Activated naive CD4-positive, alpha-beta T cell treated with anti-CD3 and anti-CD28 coated beads for 36 hours (primary cell): ENCODE results near the gene CACNA1C. TPM values are rescaled to one million over a fixed set of nuclear protein-coding genes. Genes with fewer than 3 reads are reported as not detected.

Experiments used
- CTCF ChIA-PET: fragments of 350-600 bp; sonication (Branson Sonifier 250); formaldehyde crosslinking; loops from one replicate; lab custom pipeline; 2021; ENCODE audit warnings: antibody characterized with exemption; lab: Charles Lee
- DNase-seq: peaks from one replicate; pipeline ENCODE4 v3.0.0-alpha.2; 2020
- H3K27ac Mint-ChIP-seq: one replicate; pipeline ENCODE4 v1.8.0; 2021; ENCODE audit warnings: mild to moderate bottlenecking, mixed read lengths
- H3K27me3 Mint-ChIP-seq: one replicate; pipeline ENCODE4 v1.8.0; 2021; ENCODE audit warnings: low read depth, mixed read lengths
- H3K36me3 Mint-ChIP-seq: one replicate; pipeline ENCODE4 v1.8.0; 2021; ENCODE audit warnings: low read depth, mixed read lengths
- H3K4me1 Mint-ChIP-seq: one replicate; pipeline ENCODE4 v1.8.0; 2021; ENCODE audit warnings: low read depth, mixed read lengths
- H3K4me3 Mint-ChIP-seq: one replicate; pipeline ENCODE4 v1.8.0; 2021; ENCODE audit warnings: mild to moderate bottlenecking, moderate library complexity, mixed read lengths
- H3K9me3 Mint-ChIP-seq: one replicate; pipeline ENCODE4 v1.8.0; 2021; ENCODE audit warnings: mixed read lengths
- intact Hi-C: fragments of 100-400 bp; cut with micrococcal nuclease; formaldehyde crosslinking; loops from one replicate; pipeline ENCODE4 v1.15.1; 2023
- total RNA-seq, 2 experiments: library from RNA; stranded (reverse); gene quantifications; one replicate each; pipeline ENCODE4 v1.2.3, GENCODE V29; 2021

CACNA1C gene
- total RNA-seq, 2 experiments from 2014 or later = 0.02 to 0.12 TPM

DNA sequence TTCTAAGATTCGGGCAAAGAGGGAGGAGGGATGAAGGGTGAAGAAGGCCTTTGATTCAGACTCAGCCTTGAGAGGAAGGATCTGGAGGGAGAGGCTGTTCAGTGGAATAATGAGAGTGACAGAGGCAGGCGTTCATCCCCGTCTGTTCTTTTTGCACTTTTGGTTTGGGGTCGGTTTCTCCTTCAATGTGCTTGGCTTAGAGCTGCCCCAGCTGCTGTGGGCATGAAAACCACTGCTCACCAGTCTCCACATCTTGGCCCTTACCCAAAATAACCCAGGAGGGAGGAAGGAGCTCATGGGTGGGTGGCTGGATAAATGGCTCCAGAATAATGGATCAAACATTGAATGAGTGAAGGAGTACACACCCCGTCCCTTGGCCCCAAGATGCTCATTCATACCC is 480.2 kb downstream of the CACNA1C start:
- H3K4me1 Mint-ChIP-seq = no peaks in the 10 kb centered on the region
- CTCF ChIA-PET = no interaction called here

DNA sequence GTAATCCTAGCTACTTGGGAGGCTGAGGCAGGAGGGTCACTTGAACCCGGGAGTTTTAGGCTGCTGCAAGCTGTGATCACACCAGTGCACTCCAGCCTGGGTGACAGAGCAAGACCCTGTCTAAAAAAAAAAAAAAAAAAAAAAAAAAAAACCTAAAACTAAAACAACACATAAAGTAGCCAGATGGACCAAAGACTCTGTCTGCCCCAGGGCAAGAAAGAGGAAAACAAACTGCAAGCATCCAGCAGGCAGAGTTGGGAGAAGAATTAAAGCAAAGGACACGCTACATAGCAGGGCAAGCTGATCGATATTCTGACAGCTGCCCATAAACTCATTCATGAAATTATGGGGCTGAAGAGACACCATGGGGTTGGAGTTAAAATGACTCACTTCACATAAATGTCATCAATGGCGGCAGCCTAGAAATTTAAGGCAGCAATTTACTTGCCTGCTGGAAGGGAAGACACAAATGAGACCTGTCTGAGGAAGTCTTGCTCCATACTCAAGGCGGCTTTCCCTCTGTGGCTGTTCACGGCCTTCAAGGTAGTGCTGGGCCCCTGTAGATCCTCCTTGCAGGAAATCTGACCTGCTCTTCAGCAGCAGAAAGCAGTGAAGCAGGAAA is 482.9 kb downstream of the CACNA1C start:
- no peaks in the 10 kb centered on the region for H3K27me3 Mint-ChIP-seq
- intact Hi-C loops = no loop called here
- no peaks in the 10 kb centered on the region for H3K9me3 Mint-ChIP-seq
- H3K27ac Mint-ChIP-seq = no peak overlapping the region
- CTCF ChIA-PET = interaction anchor here (0.6 kb wide), 1 partner anchor 220 kb away, joined by 3 read pairs; no protein-coding TSS in a partner anchor
- no peaks in the 10 kb centered on the region for H3K4me1 Mint-ChIP-seq
- no peak overlapping the region for H3K4me3 Mint-ChIP-seq
- no peak for DNase-seq
- H3K36me3 Mint-ChIP-seq = no peaks in the 10 kb centered on the region

More for the DNA sequence above, 480.2 kb downstream of the CACNA1C start:
- Mint-ChIP-seq H3K9me3 (no peaks in the 10 kb centered on the region), H3K36me3 (no peaks in the 10 kb centered on the region), H3K27me3 (peaks cover 2% of the 10 kb centered on the region), H3K4me3 (no peak overlapping the region), H3K27ac (no peak overlapping the region)
- intact Hi-C loops = no loop called here
- no peak for DNase-seq

DNA sequence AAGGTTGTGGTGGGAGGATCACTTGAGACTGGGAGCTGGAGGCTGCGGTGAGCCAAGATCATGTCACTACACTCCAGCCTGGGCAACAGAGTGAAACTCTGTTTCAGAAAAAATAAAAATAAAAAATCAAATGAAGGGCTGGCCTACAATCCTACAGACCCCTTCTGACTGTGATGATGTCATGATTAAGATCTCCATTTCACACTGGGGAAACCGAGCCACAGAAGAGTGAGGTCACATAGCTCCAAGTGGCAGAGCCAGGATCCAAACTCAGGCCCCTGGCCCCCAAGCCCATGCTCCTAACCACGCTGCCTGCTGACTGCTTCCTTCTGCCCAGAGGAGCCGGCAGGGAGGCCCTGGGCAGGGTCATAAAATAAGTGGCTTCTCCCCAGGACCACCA is 483.9 kb downstream of the CACNA1C start:
- no peaks in the 10 kb centered on the region for H3K9me3 Mint-ChIP-seq

DNA sequence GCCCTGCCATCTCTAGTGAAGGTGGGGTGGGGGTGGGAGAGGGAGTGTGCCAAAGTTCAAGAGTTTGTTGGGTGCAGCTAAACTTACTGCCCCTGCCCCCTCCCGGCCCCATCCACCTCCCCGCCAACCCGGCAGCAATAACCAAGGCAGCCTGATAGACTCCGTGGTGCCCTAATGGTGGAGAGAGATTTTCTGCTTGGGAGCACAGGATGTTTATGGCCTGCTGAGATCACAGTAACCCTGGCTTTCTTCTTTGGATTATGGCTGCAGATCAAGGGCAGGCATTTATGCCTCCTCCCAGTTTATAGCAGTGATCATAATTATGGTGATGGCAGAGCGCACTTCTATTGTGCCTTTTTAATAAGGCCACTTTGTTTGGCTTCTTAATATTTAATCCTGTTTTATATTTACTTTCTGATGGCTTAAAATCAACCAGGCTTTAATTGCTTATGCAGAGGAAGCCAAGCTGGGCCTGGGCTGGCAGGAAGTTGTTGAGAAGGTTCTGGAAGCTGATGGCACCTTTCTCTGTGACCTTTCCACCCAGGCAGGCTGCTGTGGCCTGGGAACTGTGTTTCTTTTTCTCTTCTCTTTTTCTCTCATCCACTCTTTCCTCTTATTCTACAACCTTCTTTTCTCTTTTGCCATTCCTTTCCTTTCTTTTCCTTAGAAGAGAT is 485.2 kb downstream of the CACNA1C start:
- CTCF ChIA-PET = no interaction called here
- intact Hi-C loops = no loop called here
- Mint-ChIP-seq H3K36me3 (no peaks in the 10 kb centered on the region), H3K9me3 (no peaks in the 10 kb centered on the region), H3K4me3 (no peak overlapping the region), H3K27me3 (peaks cover 3% of the 10 kb centered on the region), H3K4me1 (no peaks in the 10 kb centered on the region), H3K27ac (no peak overlapping the region)
- no peak for DNase-seq

More for the DNA sequence above, 483.9 kb downstream of the CACNA1C start:
- H3K4me3 Mint-ChIP-seq = no peak overlapping the region
- no peaks in the 10 kb centered on the region for H3K4me1 Mint-ChIP-seq
- H3K27ac Mint-ChIP-seq = no peak overlapping the region
- CTCF ChIA-PET = interaction anchor here (0.6 kb wide), 1 partner anchor 221 kb away, joined by 3 read pairs; no protein-coding TSS in a partner anchor
- H3K36me3 Mint-ChIP-seq = no peaks in the 10 kb centered on the region
- intact Hi-C loops = no loop called here
- no peak for DNase-seq
- H3K27me3 Mint-ChIP-seq = peaks cover 3% of the 10 kb centered on the region

DNA sequence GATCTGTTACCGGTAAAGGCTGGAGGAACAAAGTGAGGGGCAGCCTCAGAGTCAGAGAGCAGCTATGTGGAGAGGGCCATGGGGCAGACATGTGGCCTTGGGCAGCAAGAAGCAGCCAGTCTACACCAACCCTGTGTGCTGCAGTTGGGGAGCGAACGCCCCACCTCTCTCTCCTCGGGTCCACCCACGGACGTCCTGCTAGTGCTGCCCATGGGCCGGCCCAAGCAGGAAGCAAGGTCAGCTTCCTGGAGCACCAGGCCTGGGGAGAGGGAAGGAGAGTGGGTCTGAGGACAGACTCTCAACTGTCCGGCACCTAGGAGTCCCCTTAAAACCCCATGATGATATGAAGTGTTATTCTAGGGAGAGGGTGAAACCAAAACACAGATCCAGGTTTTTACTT is 487.2 kb downstream of the CACNA1C start:
- Mint-ChIP-seq H3K9me3 (no peaks in the 10 kb centered on the region), H3K27ac (no peak overlapping the region), H3K4me1 (no peaks in the 10 kb centered on the region), H3K36me3 (no peaks in the 10 kb centered on the region), H3K27me3 (peaks cover 7% of the 10 kb centered on the region), H3K4me3 (no peak overlapping the region)
- DNase-seq = no peak
- intact Hi-C loops = no loop called here
- CTCF ChIA-PET = no interaction called here

DNA sequence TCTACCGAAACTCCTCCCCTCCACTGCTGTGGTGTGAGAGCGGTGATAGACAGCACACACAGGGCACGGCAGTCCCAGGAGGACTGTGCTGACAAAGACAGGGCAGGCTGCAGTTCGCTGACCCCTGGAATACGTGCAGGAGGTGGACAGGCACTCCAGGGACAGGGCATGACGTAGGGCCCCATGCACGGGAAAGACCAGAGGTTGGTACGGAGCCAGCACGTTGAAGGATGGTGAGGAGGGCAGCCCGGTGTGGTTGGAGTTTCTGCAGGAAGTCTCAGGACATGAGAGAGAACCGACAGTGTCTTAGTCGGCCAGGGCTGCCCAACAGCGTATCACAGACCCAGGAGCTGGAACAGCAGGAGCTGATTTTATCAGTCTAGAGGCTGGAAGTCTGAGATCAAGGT is 487.8 kb downstream of the CACNA1C start:
- no peak for DNase-seq
- Mint-ChIP-seq H3K9me3 (no peaks in the 10 kb centered on the region), H3K36me3 (no peaks in the 10 kb centered on the region), H3K4me3 (no peak overlapping the region), H3K27ac (no peak overlapping the region), H3K27me3 (peaks cover 7% of the 10 kb centered on the region), H3K4me1 (no peaks in the 10 kb centered on the region)
- intact Hi-C loops = no loop called here
- CTCF ChIA-PET = no interaction called here

DNA sequence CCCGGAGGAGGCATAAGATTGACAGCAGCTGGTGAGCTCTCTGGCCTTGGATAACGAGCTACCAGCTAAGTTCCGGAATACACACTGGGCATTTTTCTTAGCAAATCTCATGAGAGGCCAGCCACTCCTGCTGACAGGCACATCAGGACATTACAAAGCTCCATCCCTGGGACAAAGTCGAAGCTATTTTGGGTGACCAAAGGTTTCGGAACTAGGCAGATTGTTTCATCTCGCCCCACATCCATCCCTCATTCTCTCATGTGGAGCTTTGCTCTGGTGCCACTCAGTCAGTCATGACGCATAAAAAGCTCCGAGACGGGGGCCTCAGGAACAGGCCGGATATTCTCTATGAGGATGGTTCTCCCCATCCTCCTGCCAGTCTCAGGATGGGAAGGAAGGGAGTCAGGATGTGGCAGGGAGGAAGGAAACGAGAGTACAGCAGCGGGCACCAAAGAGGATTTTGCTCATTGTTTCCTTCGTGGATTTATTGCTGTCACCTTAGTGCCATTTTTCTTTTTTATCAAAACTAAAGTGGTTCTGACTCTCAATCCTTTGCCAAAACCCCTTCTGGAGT is 488.9 kb downstream of the CACNA1C start:
- Mint-ChIP-seq H3K27ac (no peak overlapping the region), H3K27me3 (peaks cover 7% of the 10 kb centered on the region), H3K4me3 (no peak overlapping the region), H3K4me1 (no peaks in the 10 kb centered on the region), H3K9me3 (no peaks in the 10 kb centered on the region), H3K36me3 (no peaks in the 10 kb centered on the region)
- DNase-seq = no peak
- CTCF ChIA-PET = no interaction called here
- intact Hi-C loops = no loop called here

DNA sequence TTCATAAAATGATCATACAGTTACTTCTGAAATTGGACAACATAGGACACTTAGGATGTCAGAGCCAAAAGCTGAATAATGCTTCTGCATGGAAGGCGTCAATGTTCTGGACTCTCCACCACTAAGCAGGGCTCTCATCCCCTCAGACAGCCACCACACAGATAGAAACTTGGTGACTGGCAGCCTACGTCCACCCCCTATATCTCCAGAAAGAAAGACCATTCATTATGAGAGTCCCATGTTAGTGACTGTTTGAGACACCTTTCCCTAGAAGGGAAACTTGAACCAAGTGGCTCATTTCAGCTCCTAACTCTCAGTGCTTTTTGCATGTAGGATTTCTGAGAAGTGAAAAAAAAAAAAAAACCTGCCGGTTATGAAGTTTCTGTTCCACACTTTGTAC is 491.0 kb downstream of the CACNA1C start:
- no peaks in the 10 kb centered on the region for H3K4me1 Mint-ChIP-seq
- no peak overlapping the region for H3K27ac Mint-ChIP-seq
- H3K36me3 Mint-ChIP-seq = no peaks in the 10 kb centered on the region
- intact Hi-C loops = no loop called here
- H3K27me3 Mint-ChIP-seq = peaks cover 7% of the 10 kb centered on the region
- DNase-seq = no peak
- H3K4me3 Mint-ChIP-seq = no peak overlapping the region
- H3K9me3 Mint-ChIP-seq = no peaks in the 10 kb centered on the region
- CTCF ChIA-PET = no interaction called here

DNA sequence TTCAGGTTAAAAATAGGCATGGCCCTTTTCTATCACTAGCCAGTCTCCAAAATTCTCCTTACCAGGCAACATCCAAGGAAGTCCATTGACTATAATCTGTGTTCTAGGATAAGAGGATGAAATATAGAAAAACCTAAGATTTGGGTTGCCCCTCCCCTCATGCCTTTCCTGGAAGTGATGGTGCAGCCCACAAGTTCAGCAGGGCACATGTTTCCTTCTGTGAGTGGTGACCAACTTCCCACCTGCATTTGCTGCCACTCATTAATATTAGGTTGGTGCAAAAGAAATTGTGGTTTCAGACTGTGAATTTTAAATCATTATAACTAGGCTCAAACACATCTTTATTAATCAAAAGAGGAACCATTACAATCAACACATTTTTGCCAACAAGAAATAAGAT is 491.4 kb downstream of the CACNA1C start:
- Mint-ChIP-seq H3K4me3 (no peak overlapping the region), H3K4me1 (no peaks in the 10 kb centered on the region), H3K27me3 (peaks cover 7% of the 10 kb centered on the region), H3K9me3 (no peaks in the 10 kb centered on the region), H3K36me3 (no peaks in the 10 kb centered on the region), H3K27ac (no peak overlapping the region)
- DNase-seq = no peak
- intact Hi-C loops = no loop called here
- CTCF ChIA-PET = interaction anchor here (0.8 kb wide), 1 partner anchor 38 kb away, joined by 3 read pairs; no protein-coding TSS in a partner anchor

DNA sequence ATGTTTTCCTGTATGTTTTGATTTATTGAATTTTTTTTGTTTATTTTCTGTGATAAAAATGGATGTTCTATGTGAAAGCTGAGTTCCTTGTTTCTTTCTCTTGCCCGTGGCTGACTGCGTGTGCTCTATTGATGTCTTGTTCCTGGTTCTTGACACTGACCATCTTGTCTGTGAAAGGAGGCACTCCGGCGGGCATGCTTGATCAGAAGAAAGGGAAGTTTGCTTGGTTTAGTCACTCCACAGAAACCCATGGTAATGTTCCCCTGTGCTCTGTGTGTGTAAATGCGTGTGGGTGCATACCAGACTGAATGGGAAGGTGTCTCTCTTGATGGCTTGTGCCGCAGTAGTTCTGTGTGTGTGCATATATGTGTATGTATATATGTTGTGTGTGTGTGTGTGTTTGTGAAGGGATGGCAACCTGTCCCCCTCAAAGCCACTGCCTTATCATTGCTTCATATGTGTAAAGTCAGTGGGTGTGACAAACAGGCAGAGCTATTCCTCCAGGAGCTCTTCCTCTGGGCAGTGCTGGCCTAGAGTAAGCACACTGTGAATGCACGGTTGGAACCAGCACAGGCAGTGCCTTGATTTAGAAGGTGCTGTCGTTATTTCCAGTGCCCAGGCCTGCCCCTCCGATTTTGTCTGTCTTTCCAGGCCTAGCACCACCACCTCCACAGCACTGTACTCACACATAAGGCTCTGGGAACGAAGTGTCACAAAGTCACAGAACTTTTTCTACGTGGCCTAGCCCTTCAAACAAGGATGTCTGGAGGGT is 494.7 kb downstream of the CACNA1C start:
- intact Hi-C loops = no loop called here
- H3K27me3 Mint-ChIP-seq = peaks cover 4% of the 10 kb centered on the region
- no peaks in the 10 kb centered on the region for H3K36me3 Mint-ChIP-seq
- CTCF ChIA-PET = no interaction called here
- no peak overlapping the region for H3K27ac Mint-ChIP-seq
- DNase-seq = no peak
- H3K4me1 Mint-ChIP-seq = no peaks in the 10 kb centered on the region
- H3K4me3 Mint-ChIP-seq = no peak overlapping the region
- no peaks in the 10 kb centered on the region for H3K9me3 Mint-ChIP-seq

DNA sequence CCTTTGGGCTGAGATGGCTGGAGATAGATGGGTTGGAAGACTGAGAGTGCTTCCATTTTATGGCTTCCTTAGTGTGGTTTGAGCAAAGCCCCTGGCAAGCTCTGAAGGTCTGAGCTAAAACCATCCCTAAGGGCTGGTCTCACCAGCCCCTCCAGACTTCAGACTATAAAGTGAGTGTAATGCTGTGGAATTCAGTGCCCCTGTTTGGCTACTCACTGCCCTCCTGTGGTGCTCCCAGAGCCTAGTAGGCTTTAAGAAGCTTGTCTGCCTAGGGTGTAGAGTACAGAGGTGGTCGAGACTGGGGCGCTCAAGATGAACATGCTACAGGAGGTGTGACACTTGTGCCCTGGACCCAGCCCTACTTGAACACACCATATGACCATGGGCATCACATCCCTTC is 495.3 kb downstream of the CACNA1C start:
- Mint-ChIP-seq H3K4me3 (no peak overlapping the region), H3K9me3 (no peaks in the 10 kb centered on the region), H3K4me1 (no peaks in the 10 kb centered on the region), H3K27ac (no peak overlapping the region), H3K36me3 (no peaks in the 10 kb centered on the region), H3K27me3 (peaks cover 4% of the 10 kb centered on the region)
- intact Hi-C loops = no loop called here
- DNase-seq = no peak
- CTCF ChIA-PET = no interaction called here

DNA sequence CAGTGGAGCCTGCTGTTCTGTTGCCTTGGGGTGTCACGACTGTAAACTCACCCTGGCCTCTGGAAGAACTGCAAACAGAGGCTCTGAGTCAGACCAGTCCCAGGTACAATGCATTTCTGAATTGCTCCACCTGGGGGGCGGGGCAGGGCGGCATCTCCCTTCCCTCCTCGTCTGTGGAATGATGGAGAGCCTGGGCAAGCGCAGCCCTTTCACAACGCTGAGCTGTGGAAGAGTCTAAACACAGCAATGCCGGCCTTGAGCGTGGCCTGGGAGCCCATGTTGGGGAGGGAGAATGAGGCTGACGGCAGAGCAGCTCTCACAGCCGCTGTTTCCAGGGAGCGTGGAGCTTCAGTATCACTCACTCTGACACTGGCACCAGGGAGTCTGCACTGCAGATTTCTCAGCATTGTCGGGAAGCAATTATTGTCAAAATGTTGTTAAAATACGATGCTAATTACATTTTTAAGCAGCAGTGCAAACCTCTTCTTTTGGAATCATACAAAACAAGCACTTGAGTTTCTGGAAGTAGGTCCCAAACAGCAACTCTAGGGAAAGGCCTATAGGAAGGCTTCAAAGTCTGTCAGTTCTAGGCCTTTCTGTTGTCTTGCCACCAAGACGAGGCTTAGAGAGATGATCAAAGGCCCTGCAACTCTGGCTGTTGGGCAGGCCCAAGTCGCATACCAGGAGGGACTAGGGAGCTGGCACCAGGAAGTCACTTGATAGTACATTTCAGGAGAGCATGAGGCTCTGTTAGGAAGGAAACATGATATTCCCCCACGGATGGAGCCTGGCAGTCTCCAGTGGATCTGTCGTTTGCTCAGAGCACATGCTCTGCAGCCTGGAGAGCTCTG is 498.0 kb downstream of the CACNA1C start:
- H3K4me3 Mint-ChIP-seq = no peak overlapping the region
- no peaks in the 10 kb centered on the region for H3K4me1 Mint-ChIP-seq
- intact Hi-C loops = no loop called here
- H3K36me3 Mint-ChIP-seq = no peaks in the 10 kb centered on the region
- H3K9me3 Mint-ChIP-seq = no peaks in the 10 kb centered on the region
- no peak for DNase-seq
- CTCF ChIA-PET = no interaction called here
- H3K27ac Mint-ChIP-seq = no peak overlapping the region
- no peaks in the 10 kb centered on the region for H3K27me3 Mint-ChIP-seq
